A549 treated with AZD2906 at 1 μM for 4 hours (cell line): ENCODE measurements around the gene SFXN1. TPM values are rescaled to one million over a fixed set of nuclear protein-coding genes. Genes with fewer than 3 reads are reported as not detected.

Source experiments
- total RNA-seq: library from RNA; stranded (reverse); fragments of 200-300 nt; extraction: Qiagen RNA extraction; gene quantifications from 5 replicates; pipeline ENCODE4 v1.2.3, GENCODE V29; 2022

SFXN1 gene, protein sequence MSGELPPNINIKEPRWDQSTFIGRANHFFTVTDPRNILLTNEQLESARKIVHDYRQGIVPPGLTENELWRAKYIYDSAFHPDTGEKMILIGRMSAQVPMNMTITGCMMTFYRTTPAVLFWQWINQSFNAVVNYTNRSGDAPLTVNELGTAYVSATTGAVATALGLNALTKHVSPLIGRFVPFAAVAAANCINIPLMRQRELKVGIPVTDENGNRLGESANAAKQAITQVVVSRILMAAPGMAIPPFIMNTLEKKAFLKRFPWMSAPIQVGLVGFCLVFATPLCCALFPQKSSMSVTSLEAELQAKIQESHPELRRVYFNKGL
- total RNA-seq, result 75.0 to 116 TPM (median 83.2 TPM) in 5 replicates

DNA sequence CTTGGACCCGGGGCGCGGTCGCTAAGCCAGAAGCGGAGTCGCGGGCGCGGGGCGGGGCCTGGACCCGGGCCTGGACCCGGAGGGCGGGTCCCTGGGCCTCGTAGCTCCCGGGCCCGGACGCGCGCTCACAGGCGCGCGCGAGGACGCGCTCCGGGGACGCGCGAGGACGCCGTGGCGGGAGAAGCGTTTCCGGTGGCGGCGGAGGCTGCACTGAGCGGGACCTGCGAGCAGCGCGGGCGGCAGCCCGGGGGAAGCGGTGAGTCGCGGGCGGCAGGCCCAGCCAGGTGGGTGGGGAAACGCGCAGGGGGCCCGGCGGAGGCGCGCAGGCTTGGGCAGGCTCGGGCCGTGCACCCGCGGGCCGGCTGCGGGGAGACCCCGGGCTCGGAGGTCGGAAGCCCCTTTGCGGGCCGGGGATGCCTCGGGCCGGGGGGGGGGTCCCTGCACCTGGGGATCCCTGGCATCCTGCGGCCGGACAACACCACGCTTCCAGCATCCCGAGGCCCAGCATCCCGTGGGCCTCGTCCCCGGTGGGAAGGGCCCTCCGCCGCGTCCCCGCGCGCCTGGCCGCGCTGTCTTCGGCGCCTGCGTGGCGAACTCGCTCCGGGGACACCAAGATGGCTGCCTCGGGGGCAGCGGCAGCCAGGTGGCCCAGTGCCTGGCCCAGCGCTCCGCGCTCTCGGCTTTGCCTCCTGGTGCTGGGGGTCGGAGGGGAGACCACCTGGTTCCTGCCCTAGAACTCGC, at the start of gene SFXN1:
Gene SFXN1, plus strand, starts transcription at position 177 of the 741 bp plus-strand sequence. CDS start 13,544 bp downstream, outside the sequence.

DNA sequence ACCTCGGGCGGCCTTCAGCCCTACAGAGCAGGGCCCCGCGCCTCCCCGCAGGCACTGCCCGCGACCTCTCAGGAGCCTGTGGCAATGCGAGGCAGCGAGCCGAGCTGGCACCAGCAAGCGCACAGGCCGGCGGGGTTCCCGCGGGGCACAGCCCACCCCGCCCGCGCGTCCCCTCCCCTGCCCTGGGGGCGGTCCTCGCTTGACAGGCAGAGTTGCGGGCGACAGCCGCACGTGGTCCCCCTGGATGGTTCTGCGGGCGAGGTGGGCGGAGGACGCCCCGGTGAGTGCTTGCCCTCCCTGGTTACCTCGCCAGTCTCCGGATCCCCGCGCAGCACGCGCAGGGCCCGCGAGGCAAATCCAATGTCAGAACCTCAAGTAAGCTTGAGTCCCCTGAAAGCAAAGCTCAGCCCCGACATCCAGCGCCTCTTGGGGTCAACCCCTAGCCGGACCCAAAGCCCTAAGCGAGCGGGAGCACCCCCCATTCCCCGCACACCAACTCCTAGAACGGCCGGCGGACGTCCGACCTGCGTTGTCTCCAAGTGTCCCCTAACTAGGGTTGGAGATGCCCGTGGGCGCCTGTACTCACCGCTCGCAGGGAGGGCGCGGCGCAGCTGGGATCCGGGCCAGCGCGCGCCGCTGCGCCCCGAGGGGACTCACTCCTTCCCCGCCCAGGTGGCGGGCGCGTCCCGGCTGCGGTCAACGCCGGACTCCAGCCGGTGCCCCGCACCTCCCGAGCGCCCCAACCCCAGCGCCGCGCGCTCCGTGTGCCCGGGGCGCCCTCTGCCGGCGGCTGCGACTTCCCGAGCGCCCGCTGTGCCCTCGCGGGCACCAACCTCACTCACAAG, 34.1 kb upstream of the SFXN1 start, which contains the start of gene DRD1:
Gene DRD1, minus strand, starts transcription at position 123 of the 845 bp plus-strand sequence. CDS start 1,083 bp downstream, outside the sequence.

Other genes with a start within 250 kb of the SFXN1 start
- 0.02 to 0.11 TPM (median 0.05 TPM) in 5 replicates for gene DRD1, start 34.4 kb upstream of the SFXN1 start, total RNA-seq
- gene HRH2, start 179.5 kb downstream of the SFXN1 start, total RNA-seq, result 0.34 to 0.55 TPM (median 0.50 TPM) in 5 replicates